ENCODE data around the gene TYW1B.
"Not testable (repeated sequence)": the region's sequence is repeated elsewhere in the genome, so short reads cannot be mapped to it uniquely, and the experiment has no call there.

The TYW1B gene

GRCh38 chr7:72751978-72752377 is 76.0 kb downstream of the TYW1B start:
- peak; percentile 8 for DNase-seq (ENCODE audit: low read depth)
- TF ChIP-seq CTCF (conservative IDR thresholded peaks at IDR 0.05; ENCODE audit: low read depth, low read length): peak; percentile 55

GRCh38 chr7:72751378-72751777 is 76.6 kb downstream of the TYW1B start:
- no peak for DNase-seq (ENCODE audit: low read depth)
- TF ChIP-seq CTCF (conservative IDR thresholded peaks at IDR 0.05; ENCODE audit: low read depth, low read length): no peak
- H3K4me3 ChIP-seq (ENCODE audit: low read depth, low read length): no peak overlapping the region

More at GRCh38 chr7:72751978-72752377, 76.0 kb downstream of the TYW1B start:
- H3K4me3 ChIP-seq (ENCODE audit: low read depth, low read length): no peak overlapping the region

GRCh38 chr7:72748649-72749048 is 79.4 kb downstream of the TYW1B start:
- peak; percentile 36 for DNase-seq (ENCODE audit: low read depth)
- H3K4me3 ChIP-seq (ENCODE audit: low read depth, low read length): not testable (repeated sequence)

GRCh38 chr7:72744244-72744926 is 83.6 kb downstream of the TYW1B start:
- H3K4me3 ChIP-seq (ENCODE audit: low read depth, low read length): peak overlapping the region; percentile 32

GRCh38 chr7:72743801-72744200 is 84.2 kb downstream of the TYW1B start:
- not testable (repeated sequence) for H3K4me3 ChIP-seq (ENCODE audit: low read depth, low read length); DNase-seq (ENCODE audit: low read depth)

More at GRCh38 chr7:72744244-72744926, 83.6 kb downstream of the TYW1B start:
- DNase-seq (ENCODE audit: low read depth): peak; percentile 73

- not testable (repeated sequence) for DNase-seq (ENCODE audit: low read depth); H3K4me3 ChIP-seq (ENCODE audit: low read depth, low read length)
Measured at GRCh38 chr7:72739716-72740115, 88.3 kb downstream of the TYW1B start.

GRCh38 chr7:72735855-72736254 is 92.1 kb downstream of the TYW1B start:
- not testable (repeated sequence) for H3K4me3 ChIP-seq (ENCODE audit: low read depth, low read length)

GRCh38 chr7:72730815-72731214 is 97.2 kb downstream of the TYW1B start:
- DNase-seq (ENCODE audit: low read depth); H3K4me3 ChIP-seq (ENCODE audit: low read depth, low read length): not testable (repeated sequence)

More at GRCh38 chr7:72735855-72736254, 92.1 kb downstream of the TYW1B start:
- not testable (repeated sequence) for DNase-seq (ENCODE audit: low read depth)

GRCh38 chr7:72730384-72730783 is 97.6 kb downstream of the TYW1B start:
- not testable (repeated sequence) for DNase-seq (ENCODE audit: low read depth); H3K4me3 ChIP-seq (ENCODE audit: low read depth, low read length)

- DNase-seq (ENCODE audit: low read depth); H3K4me3 ChIP-seq (ENCODE audit: low read depth, low read length): not testable (repeated sequence)
Measured at GRCh38 chr7:72729130-72729529, 98.9 kb downstream of the TYW1B start.

- H3K4me3 ChIP-seq (ENCODE audit: low read depth, low read length); DNase-seq (ENCODE audit: low read depth): not testable (repeated sequence)
Measured at GRCh38 chr7:72722694-72723093, 105.3 kb downstream of the TYW1B start.

- not testable (repeated sequence) for DNase-seq (ENCODE audit: low read depth); H3K4me3 ChIP-seq (ENCODE audit: low read depth, low read length)
Measured at GRCh38 chr7:72720890-72721289, 107.1 kb downstream of the TYW1B start.

- peak; percentile 55 for DNase-seq (ENCODE audit: low read depth)
- not testable (repeated sequence) for H3K4me3 ChIP-seq (ENCODE audit: low read depth, low read length)
Measured at GRCh38 chr7:72717252-72717774, 110.7 kb downstream of the TYW1B start.

GRCh38 chr7:72711927-72712326 is 116.1 kb downstream of the TYW1B start:
- H3K4me3 ChIP-seq (ENCODE audit: low read depth, low read length); DNase-seq (ENCODE audit: low read depth): not testable (repeated sequence)

Measured in choroid plexus epithelial cell (primary cell).